DND-41 (cell line): ENCODE measurements around the gene STK32B.

Experiments
- ATAC-seq: fragments of 200-7000 bp; cut with Tn5 transposase; 3 replicates; pipeline ENCODE4 v1.9.1; 2021; ENCODE audit warnings: low read depth; ENCODE audit not compliant: insufficient read depth
- DNase-seq: peaks from one replicate; pipeline ENCODE4 v3.0.0-alpha.2; 2020
- H2AFZ ChIP-seq: 2 replicates; pipeline ENCODE4 v1.6.0; 2012; ENCODE audit warnings: low read depth, low read length
- H3K27ac ChIP-seq: 2 replicates; pipeline ENCODE4 v1.5.1; 2012; ENCODE audit warnings: low read length, inconsistent platforms
- H3K27me3 ChIP-seq: fragments of 200-600 bp; sonication (generic); 2 replicates; pipeline ENCODE4 v1.6.0; 2012; ENCODE audit warnings: low read length, mild to moderate bottlenecking, inconsistent platforms; ENCODE audit not compliant: insufficient read depth, poor library complexity
- H3K36me3 ChIP-seq: 2 replicates; pipeline ENCODE4 v1.5.1; 2012; ENCODE audit warnings: low read length, inconsistent platforms; ENCODE audit not compliant: insufficient read depth
- H3K4me1 ChIP-seq: 2 replicates; pipeline ENCODE4 v1.5.1; 2012; ENCODE audit warnings: mild to moderate bottlenecking, low read length; ENCODE audit not compliant: insufficient read depth
- H3K4me2 ChIP-seq: 2 replicates; pipeline ENCODE4 v1.6.0; 2012; ENCODE audit warnings: mild to moderate bottlenecking, moderate library complexity, low read length, inconsistent platforms; ENCODE audit not compliant: insufficient read depth
- H3K4me3 ChIP-seq, 2 experiments: fragments of 200-600 bp in 1 of 2; shearing (Covaris generic) in 1 of 2; 2 replicates each; pipeline ENCODE4 v1.5.1; 2012 to 2016; ENCODE audit warnings: inconsistent platforms in 2 of 2, low read length in 2 of 2, mild to moderate bottlenecking in 2 of 2, low read depth in 1 of 2, moderate library complexity in 1 of 2
- H3K79me2 ChIP-seq: 2 replicates; pipeline ENCODE4 v1.6.0; 2012; ENCODE audit warnings: low read length, inconsistent platforms; ENCODE audit not compliant: insufficient read depth
- H3K9ac ChIP-seq: 2 replicates; pipeline ENCODE4 v1.6.0; 2012; ENCODE audit warnings: low read depth, mild to moderate bottlenecking, inconsistent platforms, low read length, moderate library complexity
- H3K9me3 ChIP-seq: 2 replicates; pipeline ENCODE4 v1.5.1; 2012; ENCODE audit warnings: low read length, moderate library complexity, mild to moderate bottlenecking, inconsistent platforms; ENCODE audit not compliant: insufficient read depth, severe bottlenecking
- H4K20me1 ChIP-seq: 2 replicates; pipeline ENCODE4 v1.6.0; 2012; ENCODE audit warnings: low read length; ENCODE audit not compliant: insufficient read depth
- EZH2 ChIP-seq: IDR thresholded peaks from 3 replicates; pipeline ENCODE4 v1.6.1; 2012; ENCODE audit warnings: borderline replicate concordance, low read depth, mild to moderate bottlenecking, moderate library complexity, low read length, inconsistent platforms; ENCODE audit not compliant: severe bottlenecking
- TF ChIP-seq, protein P1 (sequence below): IDR thresholded peaks from 2 replicates; pipeline ENCODE4 v1.5.1; 2012; ENCODE audit warnings: borderline replicate concordance, low read length, moderate library complexity, mild to moderate bottlenecking; ENCODE audit not compliant: poor library complexity, severe bottlenecking; ENCODE audit errors: extremely low read depth

STK32B gene

DNA sequence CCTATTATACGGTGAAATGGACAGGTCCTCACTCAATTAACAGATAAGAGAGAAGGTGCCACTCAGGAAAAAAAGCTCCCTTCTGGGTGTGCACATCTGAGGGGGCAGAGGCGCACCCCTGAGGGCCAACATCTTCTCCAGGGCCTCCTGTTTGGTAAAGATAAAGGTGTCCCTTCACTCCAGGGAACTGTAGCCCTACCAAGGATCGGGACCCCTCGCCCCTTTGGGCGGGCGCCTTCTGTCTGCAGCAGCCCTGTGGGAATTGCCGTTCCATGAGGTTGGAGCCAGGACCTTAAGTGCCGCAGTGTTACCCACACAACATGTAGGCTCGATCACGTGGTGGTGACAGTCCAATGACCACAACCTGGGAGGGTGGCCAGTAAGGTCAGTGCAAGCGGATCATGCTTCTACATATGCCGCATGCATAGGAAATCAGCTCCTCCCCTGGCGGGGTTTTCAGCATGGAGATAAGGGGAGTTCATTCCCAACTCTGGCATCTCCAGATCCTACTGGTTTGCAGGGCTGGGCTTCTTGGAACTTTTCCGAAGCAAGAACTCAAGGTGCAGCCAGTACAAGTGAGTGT, 403.8 kb downstream of the STK32B start:
- Histone ChIP-seq H3K4me1 (no peaks in the 10 kb centered on the region), H3K9me3 (no peaks in the 10 kb centered on the region), H4K20me1 (no peaks in the 10 kb centered on the region; the same call in 1 of the 2 replicates), H3K4me2 (no peak overlapping the region), H3K4me3 (no peak overlapping the region), H3K27me3 (no peaks in the 10 kb centered on the region), H3K36me3 (peaks cover 5% of the 10 kb centered on the region; the same call in 1 of the 2 replicates), H3K27ac (no peak overlapping the region), H2AFZ (no peak overlapping the region), H3K79me2 (no peaks in the 10 kb centered on the region), H3K9ac (no peak overlapping the region)
- no peak for TF ChIP-seq EZH2
- TF ChIP-seq, protein P1, sequence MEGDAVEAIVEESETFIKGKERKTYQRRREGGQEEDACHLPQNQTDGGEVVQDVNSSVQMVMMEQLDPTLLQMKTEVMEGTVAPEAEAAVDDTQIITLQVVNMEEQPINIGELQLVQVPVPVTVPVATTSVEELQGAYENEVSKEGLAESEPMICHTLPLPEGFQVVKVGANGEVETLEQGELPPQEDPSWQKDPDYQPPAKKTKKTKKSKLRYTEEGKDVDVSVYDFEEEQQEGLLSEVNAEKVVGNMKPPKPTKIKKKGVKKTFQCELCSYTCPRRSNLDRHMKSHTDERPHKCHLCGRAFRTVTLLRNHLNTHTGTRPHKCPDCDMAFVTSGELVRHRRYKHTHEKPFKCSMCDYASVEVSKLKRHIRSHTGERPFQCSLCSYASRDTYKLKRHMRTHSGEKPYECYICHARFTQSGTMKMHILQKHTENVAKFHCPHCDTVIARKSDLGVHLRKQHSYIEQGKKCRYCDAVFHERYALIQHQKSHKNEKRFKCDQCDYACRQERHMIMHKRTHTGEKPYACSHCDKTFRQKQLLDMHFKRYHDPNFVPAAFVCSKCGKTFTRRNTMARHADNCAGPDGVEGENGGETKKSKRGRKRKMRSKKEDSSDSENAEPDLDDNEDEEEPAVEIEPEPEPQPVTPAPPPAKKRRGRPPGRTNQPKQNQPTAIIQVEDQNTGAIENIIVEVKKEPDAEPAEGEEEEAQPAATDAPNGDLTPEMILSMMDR, result no peak
- ATAC-seq (no peak), DNase-seq (no peak)

DNA sequence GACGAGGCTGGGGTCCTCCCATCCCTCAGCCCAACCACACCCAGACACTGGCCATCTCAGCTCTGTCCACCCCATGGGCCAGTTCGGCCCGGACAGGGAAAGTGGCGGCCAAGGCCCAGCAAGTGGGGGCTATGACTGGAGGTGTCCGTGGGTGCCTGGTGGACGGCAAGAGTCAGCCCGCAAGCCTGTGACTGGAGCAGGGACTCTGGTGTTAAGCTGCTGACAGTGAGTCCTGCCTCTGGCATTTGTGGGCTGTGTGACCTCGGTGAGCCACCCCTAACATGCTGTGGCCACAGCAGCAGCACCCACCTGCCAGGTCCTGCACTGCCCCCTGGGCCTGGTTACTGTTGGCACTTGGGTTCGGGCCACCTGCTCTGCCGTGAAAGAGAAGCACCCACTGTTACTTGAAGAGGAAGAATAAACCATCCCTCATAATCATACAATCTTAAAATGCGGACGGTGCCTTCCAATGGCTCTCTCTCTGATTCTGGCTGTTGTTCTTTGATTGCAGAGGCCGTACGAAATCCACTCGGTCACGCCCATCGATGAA, 405.1 kb downstream of the STK32B start:
- no peak overlapping the region for H3K4me3 ChIP-seq
- no peak overlapping the region for H3K4me2 ChIP-seq
- DNase-seq, result no peak

DNA sequence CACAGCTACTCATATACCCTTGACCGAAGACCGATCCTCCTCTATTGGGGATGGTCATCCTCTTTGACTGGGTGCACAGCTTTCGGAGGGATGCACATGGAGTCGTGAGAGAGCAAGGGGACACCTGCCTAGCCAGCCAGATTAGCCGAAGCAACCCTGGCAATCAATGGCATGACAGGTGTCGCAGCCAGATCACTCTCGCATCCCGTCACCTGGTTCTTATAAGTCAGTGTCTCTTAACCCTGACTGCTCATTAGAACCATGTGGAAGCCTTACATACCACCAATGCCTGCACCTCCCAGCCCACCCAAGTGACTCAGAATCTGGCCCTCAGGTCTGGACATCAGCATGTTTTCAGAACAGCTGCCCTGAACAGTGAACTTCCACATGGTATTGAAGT, 407.4 kb downstream of the STK32B start:
- Histone ChIP-seq H3K9ac (no peak overlapping the region), H2AFZ (no peak overlapping the region), H3K36me3 (peaks cover 5% of the 10 kb centered on the region; the same call in 1 of the 2 replicates), H3K4me2 (no peak overlapping the region), H3K9me3 (no peaks in the 10 kb centered on the region), H4K20me1 (no peaks in the 10 kb centered on the region), H3K4me1 (no peaks in the 10 kb centered on the region), H3K4me3 (no peak overlapping the region), H3K27ac (no peak overlapping the region), H3K27me3 (no peaks in the 10 kb centered on the region), H3K79me2 (no peaks in the 10 kb centered on the region)
- DNase-seq (no peak), ATAC-seq (no peak)
- TF ChIP-seq, protein P1, result no peak
- TF ChIP-seq EZH2, result no peak

More for the DNA sequence above, 405.1 kb downstream of the STK32B start:
- no peak for TF ChIP-seq EZH2
- TF ChIP-seq, protein P1, result no peak
- H3K36me3 ChIP-seq, result peaks cover 5% of the 10 kb centered on the region; the same call in 1 of the 2 replicates
- no peaks in the 10 kb centered on the region for H3K79me2 ChIP-seq
- no peak overlapping the region for H3K27ac ChIP-seq
- H3K4me1 ChIP-seq, result no peaks in the 10 kb centered on the region
- no peaks in the 10 kb centered on the region for H3K9me3 ChIP-seq
- H3K27me3 ChIP-seq, result no peaks in the 10 kb centered on the region
- H3K9ac ChIP-seq, result no peak overlapping the region
- no peaks in the 10 kb centered on the region; the same call in 1 of the 2 replicates for H4K20me1 ChIP-seq
- no peak overlapping the region for H2AFZ ChIP-seq
- ATAC-seq, result no peak
